K562 (cell line): Measurements from ENCODE around the gene CEP250. TPM values are rescaled to one million over a fixed set of nuclear protein-coding genes. Genes with fewer than 3 reads are reported as not detected.

Source experiments
- CBX5 ChIP-seq: IDR thresholded peaks from 2 replicates; pipeline ENCODE4 v1.6.1; 2014; ENCODE audit warnings: low read depth, borderline replicate concordance
- CSDE1 ChIP-seq, 2 experiments: fragments of 450-650 bp; IDR thresholded peaks; 2 replicates each; pipeline ENCODE4 v1.6.1; 2016; ENCODE audit warnings: mild to moderate bottlenecking in 1 of 2
- ETV6 ChIP-seq, 3 experiments: fragments of 150-350 bp in 1 of 3; sonication (generic) in 1 of 3; formaldehyde crosslinking in 1 of 3; IDR thresholded peaks; 2 replicates each; pipeline versions ENCODE4 v1.6.1 to v1.8.0; 2014 to 2022; ENCODE audit warnings: borderline replicate concordance in 2 of 3, low read depth in 2 of 3, antibody characterized with exemption in 1 of 3, low read length in 1 of 3, mild to moderate bottlenecking in 1 of 3, missing genetic modification reagents in 1 of 3
- FUS ChIP-seq: fragments of 200-400 bp; formaldehyde crosslinking; optimal IDR thresholded peaks from 2 replicates; pipeline ENCODE3; 2017; ENCODE audit warnings: low read depth, low read length
- HMGN3 ChIP-seq: IDR thresholded peaks from 2 replicates; pipeline ENCODE4 v1.6.1; 2011; ENCODE audit warnings: borderline replicate concordance, low read depth, mild to moderate bottlenecking, mixed read lengths, low read length; ENCODE audit not compliant: insufficient read length; ENCODE audit errors: extremely low read depth
- ILF3 ChIP-seq: fragments of 450-650 bp; IDR thresholded peaks from 2 replicates; pipeline ENCODE4 v1.6.1; 2018; ENCODE audit warnings: antibody characterized with exemption, mild to moderate bottlenecking, moderate library complexity, borderline replicate concordance
- KDM2B ChIP-seq: fragments of 250-450 bp; sonication (Bioruptor Pico); IDR thresholded peaks from 2 replicates; pipeline ENCODE4 v1.8.0; 2021; ENCODE audit warnings: mild to moderate bottlenecking, moderate library complexity
- KLF16 ChIP-seq: IDR thresholded peaks from 2 replicates; pipeline ENCODE4 v1.6.1; 2016; ENCODE audit warnings: antibody characterized with exemption
- PPARD ChIP-seq: fragments of 250-450 bp; sonication (Bioruptor Pico); IDR thresholded peaks from 2 replicates; pipeline ENCODE4 v1.8.0; 2022; ENCODE audit warnings: inconsistent platforms, mild to moderate bottlenecking, moderate library complexity
- RUNX1 ChIP-seq: sonication (generic); IDR thresholded peaks from 2 replicates; pipeline ENCODE4 v1.6.1; 2016; ENCODE audit warnings: antibody characterized with exemption, low read depth
- SMC3 ChIP-seq: conservative IDR thresholded peaks from 2 replicates; pipeline ENCODE4 v1.6.1; 2011; ENCODE audit warnings: low read depth, low read length, improper control_type of control experiment; ENCODE audit not compliant: insufficient read depth
- ZNF121 ChIP-seq: sonication (generic); formaldehyde crosslinking; conservative IDR thresholded peaks from 2 replicates; pipeline ENCODE4 v1.8.0; 2022; ENCODE audit warnings: missing genetic modification reagents
- ZNF282 ChIP-seq: sonication (generic); formaldehyde crosslinking; IDR thresholded peaks from 2 replicates; pipeline ENCODE4 v1.8.1; 2023; ENCODE audit warnings: missing genetic modification reagents
- polyA plus RNA-seq, 8 experiments: library from polyadenylated mRNA; depleted of rRNA in 4 of 8; stranded (reverse) in 5 of 8; unstranded in 3 of 8; fragments of >200 nt; fragmentation: Nextera tagmentation in 2 of 8; fragmentation: Illumina TruSeq in 1 of 8; extraction: Ambion mirVana in 2 of 8; extraction: Trizol in 1 of 8; gene quantifications; 2 replicates each; pipeline versions ENCODE4 v1.2.1 to v1.2.3, GENCODE V29; 2011 to 2014; ENCODE audit warnings: inconsistent platforms in 1 of 8, missing spikeins in 1 of 8
- total RNA-seq, 7 experiments: library from RNA; depleted of rRNA in 6 of 7; stranded (reverse); fragments of >200 nt in 6 of 7; fragmentation: Illumina TruSeq in 2 of 7; extraction: Trizol in 2 of 7; gene quantifications; 2 replicates each; pipeline versions ENCODE4 v1.2.1 to v1.2.3, GENCODE V29; 2011 to 2021; ENCODE audit warnings: low replicate concordance in 1 of 7
- TF ChIP-seq, protein P1 (sequence below), 2 experiments: fragments of 450-650 bp; formaldehyde crosslinking in 1 of 2; IDR thresholded peaks; 2 replicates each; pipeline versions ENCODE4 v1.4.0 to v1.6.1; 2014 to 2020; ENCODE audit warnings: mild to moderate bottlenecking in 2 of 2, borderline replicate concordance in 1 of 2, low read depth in 1 of 2
- TF ChIP-seq, protein P2 (sequence below): fragments of 450-650 bp; formaldehyde crosslinking; IDR thresholded peaks from 2 replicates; pipeline ENCODE4 v1.4.0; 2020; ENCODE audit warnings: mild to moderate bottlenecking, mixed read lengths
- TF ChIP-seq, protein P3 (sequence below): fragments of 450-650 bp; formaldehyde crosslinking; IDR thresholded peaks from 2 replicates; pipeline ENCODE4 v1.4.0; 2020; ENCODE audit warnings: mild to moderate bottlenecking, moderate library complexity

CEP250 gene
- total and polyA plus RNA-seq, 9 of the 15 experiments (the other 6 are each of a cell fraction or from before 2014, with no cell fraction given), result 2.5 to 41.9 (median 20.5) TPM

DNA sequence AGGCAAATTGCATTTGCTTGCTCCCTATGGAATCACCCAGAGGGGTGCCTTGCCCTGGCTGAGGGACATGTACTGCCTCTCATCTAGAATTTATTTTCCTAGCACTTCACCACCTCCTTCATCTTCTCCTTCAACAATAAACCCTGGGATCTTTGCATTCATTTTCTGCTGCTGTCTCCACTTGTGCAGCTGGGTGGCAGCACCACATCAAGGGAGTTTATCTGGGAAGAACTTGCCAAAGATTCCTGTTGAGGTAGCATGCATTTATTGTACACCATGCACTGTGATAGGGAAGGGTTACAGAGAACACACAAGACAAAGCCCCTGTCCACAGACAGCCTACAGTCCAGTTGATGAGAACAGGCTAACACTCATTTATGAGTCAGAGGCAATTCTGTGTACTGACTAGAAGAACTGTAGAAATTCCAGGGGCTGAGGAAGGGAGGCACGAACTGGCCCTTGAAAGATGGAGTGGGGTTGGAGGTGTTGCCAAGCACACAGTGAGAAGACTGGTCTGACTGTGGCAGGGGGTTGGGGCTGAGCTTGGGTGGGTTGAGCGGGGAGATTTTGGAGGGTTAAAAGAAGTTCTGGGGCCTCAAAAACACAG lies 56.5 kb downstream of the CEP250 start (continued):
- TF ChIP-seq ILF3 (no peak), RUNX1 (no peak), HMGN3 (no peak), KLF16 (0 out of 2 replicates have a peak, but pooled peaks have one; percentile 7), FUS (no peak), KDM2B (CRISPR knock-in tag) (no peak), ZNF121 (no peak), ETV6 (IDR thresholded peaks at IDR 0.05; ENCODE audit: borderline replicate concordance in 1 of 2, low read depth in 2 of 2, low read length in 1 of 2) (no peak), ETV6 (CRISPR knock-in tag; IDR thresholded peaks at IDR 0.05; ENCODE audit: borderline replicate concordance) (no peak), SMC3 (peak; percentile 33; the same call in 1 of the 2 replicates), CSDE1 (IDR thresholded peaks at IDR 0.05) (no peak), PPARD (CRISPR knock-in tag) (no peak), CBX5 (no peak), ZNF282 (no peak)
- TF ChIP-seq, protein P1, sequence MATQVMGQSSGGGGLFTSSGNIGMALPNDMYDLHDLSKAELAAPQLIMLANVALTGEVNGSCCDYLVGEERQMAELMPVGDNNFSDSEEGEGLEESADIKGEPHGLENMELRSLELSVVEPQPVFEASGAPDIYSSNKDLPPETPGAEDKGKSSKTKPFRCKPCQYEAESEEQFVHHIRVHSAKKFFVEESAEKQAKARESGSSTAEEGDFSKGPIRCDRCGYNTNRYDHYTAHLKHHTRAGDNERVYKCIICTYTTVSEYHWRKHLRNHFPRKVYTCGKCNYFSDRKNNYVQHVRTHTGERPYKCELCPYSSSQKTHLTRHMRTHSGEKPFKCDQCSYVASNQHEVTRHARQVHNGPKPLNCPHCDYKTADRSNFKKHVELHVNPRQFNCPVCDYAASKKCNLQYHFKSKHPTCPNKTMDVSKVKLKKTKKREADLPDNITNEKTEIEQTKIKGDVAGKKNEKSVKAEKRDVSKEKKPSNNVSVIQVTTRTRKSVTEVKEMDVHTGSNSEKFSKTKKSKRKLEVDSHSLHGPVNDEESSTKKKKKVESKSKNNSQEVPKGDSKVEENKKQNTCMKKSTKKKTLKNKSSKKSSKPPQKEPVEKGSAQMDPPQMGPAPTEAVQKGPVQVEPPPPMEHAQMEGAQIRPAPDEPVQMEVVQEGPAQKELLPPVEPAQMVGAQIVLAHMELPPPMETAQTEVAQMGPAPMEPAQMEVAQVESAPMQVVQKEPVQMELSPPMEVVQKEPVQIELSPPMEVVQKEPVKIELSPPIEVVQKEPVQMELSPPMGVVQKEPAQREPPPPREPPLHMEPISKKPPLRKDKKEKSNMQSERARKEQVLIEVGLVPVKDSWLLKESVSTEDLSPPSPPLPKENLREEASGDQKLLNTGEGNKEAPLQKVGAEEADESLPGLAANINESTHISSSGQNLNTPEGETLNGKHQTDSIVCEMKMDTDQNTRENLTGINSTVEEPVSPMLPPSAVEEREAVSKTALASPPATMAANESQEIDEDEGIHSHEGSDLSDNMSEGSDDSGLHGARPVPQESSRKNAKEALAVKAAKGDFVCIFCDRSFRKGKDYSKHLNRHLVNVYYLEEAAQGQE (IDR thresholded peaks at IDR 0.05; ENCODE audit: borderline replicate concordance), result peak; percentile 49; the same call in 1 of the 2 replicates
- TF ChIP-seq, protein P1 (CRISPR knock-in tag; IDR thresholded peaks at IDR 0.05; ENCODE audit: low read depth), result no peak
- TF ChIP-seq, protein P2, sequence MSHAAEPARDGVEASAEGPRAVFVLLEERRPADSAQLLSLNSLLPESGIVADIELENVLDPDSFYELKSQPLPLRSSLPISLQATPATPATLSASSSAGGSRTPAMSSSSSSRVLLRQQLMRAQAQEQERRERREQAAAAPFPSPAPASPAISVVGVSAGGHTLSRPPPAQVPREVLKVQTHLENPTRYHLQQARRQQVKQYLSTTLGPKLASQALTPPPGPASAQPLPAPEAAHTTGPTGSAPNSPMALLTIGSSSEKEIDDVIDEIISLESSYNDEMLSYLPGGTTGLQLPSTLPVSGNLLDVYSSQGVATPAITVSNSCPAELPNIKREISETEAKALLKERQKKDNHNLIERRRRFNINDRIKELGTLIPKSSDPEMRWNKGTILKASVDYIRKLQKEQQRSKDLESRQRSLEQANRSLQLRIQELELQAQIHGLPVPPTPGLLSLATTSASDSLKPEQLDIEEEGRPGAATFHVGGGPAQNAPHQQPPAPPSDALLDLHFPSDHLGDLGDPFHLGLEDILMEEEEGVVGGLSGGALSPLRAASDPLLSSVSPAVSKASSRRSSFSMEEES (CRISPR knock-in tag), result no peak
- TF ChIP-seq, protein P3, sequence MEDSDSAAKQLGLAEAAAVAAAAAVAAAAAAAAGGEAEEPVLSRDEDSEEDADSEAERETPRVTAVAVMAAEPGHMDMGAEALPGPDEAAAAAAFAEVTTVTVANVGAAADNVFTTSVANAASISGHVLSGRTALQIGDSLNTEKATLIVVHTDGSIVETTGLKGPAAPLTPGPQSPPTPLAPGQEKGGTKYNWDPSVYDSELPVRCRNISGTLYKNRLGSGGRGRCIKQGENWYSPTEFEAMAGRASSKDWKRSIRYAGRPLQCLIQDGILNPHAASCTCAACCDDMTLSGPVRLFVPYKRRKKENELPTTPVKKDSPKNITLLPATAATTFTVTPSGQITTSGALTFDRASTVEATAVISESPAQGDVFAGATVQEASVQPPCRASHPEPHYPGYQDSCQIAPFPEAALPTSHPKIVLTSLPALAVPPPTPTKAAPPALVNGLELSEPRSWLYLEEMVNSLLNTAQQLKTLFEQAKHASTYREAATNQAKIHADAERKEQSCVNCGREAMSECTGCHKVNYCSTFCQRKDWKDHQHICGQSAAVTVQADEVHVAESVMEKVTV (CRISPR knock-in tag), result 0 out of 2 replicates have a peak, but pooled peaks have one; percentile 33
